Hepatocyte (in vitro differentiated cells): ENCODE results near the gene SH3RF3.

Experiments used
- CTCF ChIP-seq: fragments of 200-600 bp; sonication (generic); IDR thresholded peaks from 2 replicates; pipeline ENCODE4 v1.5.1; 2016; ENCODE audit warnings: antibody characterized with exemption, mild to moderate bottlenecking; ENCODE audit not compliant: poor library complexity
- EZH2 ChIP-seq: fragments of 200-600 bp; sonication (generic); IDR thresholded peaks from 2 replicates; pipeline ENCODE4 v1.6.1; 2016; ENCODE audit warnings: antibody characterized with exemption, mild to moderate bottlenecking, borderline replicate concordance
- EZH2phosphoT487 ChIP-seq: fragments of 200-600 bp; sonication (generic); IDR thresholded peaks from one replicate; pipeline ENCODE4 v1.6.1; 2018; ENCODE audit warnings: antibody characterized with exemption, mild to moderate bottlenecking, low read depth, moderate library complexity; ENCODE audit not compliant: unreplicated experiment, severe bottlenecking

GRCh38 chr2:109207176-109207575 lies 78.2 kb downstream of the SH3RF3 start:
- TF ChIP-seq CTCF (no peak), EZH2 (no peak), EZH2phosphoT487 (no peak)
